ENCODE results near the gene RHBG. TPM values are rescaled to one million over a fixed set of nuclear protein-coding genes. Genes with fewer than 3 reads are reported as not detected.

The RHBG gene
- total RNA-seq, 1 experiment from 2014 or later, result 5.7 TPM

DNA sequence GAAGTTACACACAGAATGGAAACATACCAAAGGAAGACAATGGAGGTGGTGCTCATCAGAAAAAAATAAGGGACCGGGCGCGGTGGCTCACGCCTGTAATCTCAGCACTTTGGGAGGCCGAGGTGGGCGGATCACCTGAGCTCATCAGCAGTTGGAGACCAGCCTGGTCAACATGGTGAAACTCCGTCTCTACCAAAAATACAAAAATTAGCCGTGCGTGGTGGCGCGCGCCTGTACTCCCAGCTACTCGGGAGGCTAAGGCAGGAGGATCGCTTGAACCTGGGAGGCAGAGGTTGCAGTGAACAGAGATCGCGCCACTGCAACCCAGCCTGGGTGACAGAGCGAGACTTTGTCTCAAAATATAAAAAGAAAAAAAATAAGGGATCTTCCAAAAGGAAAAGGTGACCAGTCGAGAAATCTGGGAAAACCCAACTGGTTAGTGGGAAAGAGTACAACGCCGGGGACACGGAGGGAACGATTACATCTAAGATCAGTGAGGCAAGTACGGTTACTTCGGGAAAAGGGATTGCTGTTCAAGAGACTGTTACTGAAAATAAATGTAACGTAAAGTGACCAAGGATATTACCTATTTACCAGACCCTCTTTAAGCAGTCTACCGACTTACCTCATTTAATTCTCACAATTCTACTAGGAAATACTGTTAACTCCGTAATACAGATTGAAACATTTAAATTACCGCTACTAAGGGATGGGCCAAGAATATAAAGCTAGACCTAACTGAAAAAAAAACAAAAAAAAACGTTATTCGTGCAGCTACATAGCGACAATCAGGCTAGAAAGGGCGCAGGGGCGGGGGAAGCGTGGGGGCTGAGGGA, 31.7 kb upstream of the RHBG start:
- ATAC-seq, result peak; percentile 5
- TSS peak; percentile 44 for BruUV-seq (replicated peaks)
- peak overlapping the region; percentile 75 to 98 for H3K4me3 ChIP-seq (replicated peaks in 1 of 2; ENCODE audit: low read depth in 1 of 2, low read length in 2 of 2)
- H3K27ac ChIP-seq (ENCODE audit: low read depth, low read length), result peak overlapping the region; percentile 78
- H4K20me1 ChIP-seq (ENCODE audit: insufficient read depth), result peaks cover 26% of the 10 kb centered on the region; the same call in 1 of the 2 replicates
- peaks cover 36 to 41% of the 10 kb centered on the region in 2 experiments for H3K36me3 ChIP-seq (ENCODE audit: control insufficient read depth in 1 of 2, insufficient read depth in 2 of 2, low read length in 2 of 2)
- H3K9me3 ChIP-seq (ENCODE audit: control insufficient read depth in 1 of 2, insufficient read depth in 1 of 2, low read depth in 1 of 2, low read length in 2 of 2), result no peaks in the 10 kb centered on the region
- peak overlapping the region; percentile 91 for H3K9ac ChIP-seq (ENCODE audit: low read length)
- ChIA-PET CTCF (interaction anchor here (0.9 to 1.1 kb wide), 2 partner anchors 15 to 18 kb away, joined by 3 to 4 read pairs; no protein-coding TSS in a partner anchor), POLR2A (interaction anchor here (0.7 to 1.3 kb wide), 2 partner anchors 15 to 23 kb away, joined by 3 read pairs; no protein-coding TSS in a partner anchor), RAD21 (ENCODE audit: low non-redundant PET in 1 of 2, low total read pairs in 2 of 2, uncharacterized antibody in 2 of 2, unreplicated experiment in 2 of 2) (no interaction called here)
- no peaks in the 10 kb centered on the region for H3K9me2 ChIP-seq (ENCODE audit: insufficient read depth)
- H3K79me2 ChIP-seq (ENCODE audit: insufficient read depth, low read length), result peaks cover 58% of the 10 kb centered on the region
- TF ChIP-seq YY1 (IDR thresholded peaks at IDR 0.05; ENCODE audit: extremely low read depth, insufficient replicate concordance, low read depth, low read length), result no peak
- TF ChIP-seq EGR1 (IDR thresholded peaks at IDR 0.05; ENCODE audit: low read depth), result no peak
- no peak for TF ChIP-seq FOSL1 (IDR thresholded peaks at IDR 0.05; ENCODE audit: low read depth)
- TF ChIP-seq, protein P1, sequence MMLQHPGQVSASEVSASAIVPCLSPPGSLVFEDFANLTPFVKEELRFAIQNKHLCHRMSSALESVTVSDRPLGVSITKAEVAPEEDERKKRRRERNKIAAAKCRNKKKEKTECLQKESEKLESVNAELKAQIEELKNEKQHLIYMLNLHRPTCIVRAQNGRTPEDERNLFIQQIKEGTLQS (IDR thresholded peaks at IDR 0.05), result no peak
- TF ChIP-seq POLR2AphosphoS5 (IDR thresholded peaks at IDR 0.05; ENCODE audit: low read depth, low read length), result no peak
- no peak for TF ChIP-seq RAD21 (IDR thresholded peaks at IDR 0.05; ENCODE audit: low read depth)
- no peak for TF ChIP-seq JUND (IDR thresholded peaks at IDR 0.05)
- TF ChIP-seq, protein P2, sequence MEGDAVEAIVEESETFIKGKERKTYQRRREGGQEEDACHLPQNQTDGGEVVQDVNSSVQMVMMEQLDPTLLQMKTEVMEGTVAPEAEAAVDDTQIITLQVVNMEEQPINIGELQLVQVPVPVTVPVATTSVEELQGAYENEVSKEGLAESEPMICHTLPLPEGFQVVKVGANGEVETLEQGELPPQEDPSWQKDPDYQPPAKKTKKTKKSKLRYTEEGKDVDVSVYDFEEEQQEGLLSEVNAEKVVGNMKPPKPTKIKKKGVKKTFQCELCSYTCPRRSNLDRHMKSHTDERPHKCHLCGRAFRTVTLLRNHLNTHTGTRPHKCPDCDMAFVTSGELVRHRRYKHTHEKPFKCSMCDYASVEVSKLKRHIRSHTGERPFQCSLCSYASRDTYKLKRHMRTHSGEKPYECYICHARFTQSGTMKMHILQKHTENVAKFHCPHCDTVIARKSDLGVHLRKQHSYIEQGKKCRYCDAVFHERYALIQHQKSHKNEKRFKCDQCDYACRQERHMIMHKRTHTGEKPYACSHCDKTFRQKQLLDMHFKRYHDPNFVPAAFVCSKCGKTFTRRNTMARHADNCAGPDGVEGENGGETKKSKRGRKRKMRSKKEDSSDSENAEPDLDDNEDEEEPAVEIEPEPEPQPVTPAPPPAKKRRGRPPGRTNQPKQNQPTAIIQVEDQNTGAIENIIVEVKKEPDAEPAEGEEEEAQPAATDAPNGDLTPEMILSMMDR (IDR thresholded peaks at IDR 0.05 in 2 of 3, conservative IDR thresholded peaks at IDR 0.05 in 1 of 3; ENCODE audit: borderline replicate concordance in 1 of 3, insufficient read depth in 1 of 3, low read depth in 2 of 3, low read length in 2 of 3), result no peak
- TF ChIP-seq EZH2 (IDR thresholded peaks at IDR 0.05), result no peak
- TF ChIP-seq SIN3A (IDR thresholded peaks at IDR 0.05; ENCODE audit: low read depth), result no peak
- TF ChIP-seq, protein P3, sequence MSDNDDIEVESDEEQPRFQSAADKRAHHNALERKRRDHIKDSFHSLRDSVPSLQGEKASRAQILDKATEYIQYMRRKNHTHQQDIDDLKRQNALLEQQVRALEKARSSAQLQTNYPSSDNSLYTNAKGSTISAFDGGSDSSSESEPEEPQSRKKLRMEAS (IDR thresholded peaks at IDR 0.05), result no peak
- no peak for DNase-seq (ENCODE audit: low read depth, low spot score)
- no peaks in the 10 kb centered on the region for H3K27me3 ChIP-seq (ENCODE audit: insufficient read depth, low read length)
- H2AFZ ChIP-seq (ENCODE audit: low read depth, low read length, poor library complexity, severe bottlenecking), result no peak overlapping the region
- intact Hi-C loops (cut with micrococcal nuclease), result no loop called here
- peaks cover 7 to 22% of the 10 kb centered on the region in 2 experiments for H3K4me1 ChIP-seq (ENCODE audit: control insufficient read depth in 1 of 2, insufficient read depth in 2 of 2, low read length in 2 of 2)
- peak overlapping the region; percentile 86 for H3K4me2 ChIP-seq (ENCODE audit: low read length)
